HG03520 (cell line): ENCODE data around the gene TCF23.
"Not testable (repeated sequence)": the region's sequence is repeated elsewhere in the genome, so short reads cannot be mapped to it uniquely, and the experiment has no call there.

Experiments
- ATAC-seq: cut with Tn5 transposase; IDR thresholded peaks from one replicate; pipeline ENCODE4 v1.9.1; 2021; ENCODE audit warnings: mild to moderate bottlenecking, moderate library complexity; ENCODE audit not compliant: unreplicated experiment

TCF23 gene

DNA sequence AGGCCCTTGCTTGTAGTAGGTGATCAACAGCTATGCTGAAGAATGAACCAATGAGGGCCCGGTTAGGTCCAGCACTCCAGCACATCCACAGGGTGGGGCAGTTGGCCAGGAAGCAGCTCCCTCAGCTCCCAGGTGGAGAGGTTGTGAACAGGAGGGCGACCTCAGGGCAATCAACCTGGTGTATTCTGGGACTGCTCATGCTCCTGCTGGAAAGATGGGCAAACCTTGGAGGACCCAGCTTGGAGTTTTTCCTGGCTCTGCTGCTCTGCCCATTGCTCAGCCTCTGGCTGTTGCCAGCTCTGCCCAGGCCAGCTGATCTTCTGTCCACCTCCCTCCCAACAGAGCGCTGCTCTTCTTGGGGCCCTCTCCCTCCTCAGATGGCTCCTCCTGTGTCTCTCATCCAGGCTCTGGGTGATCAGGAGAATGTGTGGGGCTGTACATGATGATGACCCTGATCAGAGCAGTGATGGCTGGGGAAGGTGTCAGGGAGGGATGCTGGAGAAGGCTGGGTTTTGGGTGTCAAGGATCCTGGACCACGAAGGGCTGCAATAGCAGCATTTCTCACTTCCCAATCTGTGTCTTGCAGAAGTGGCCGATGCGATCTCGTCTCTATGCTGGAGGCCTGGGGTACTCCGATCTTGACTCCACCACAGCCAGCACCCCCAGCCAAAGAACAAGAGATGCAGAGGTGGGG lies 3.4 kb downstream of the TCF23 start:
- no peak for ATAC-seq

DNA sequence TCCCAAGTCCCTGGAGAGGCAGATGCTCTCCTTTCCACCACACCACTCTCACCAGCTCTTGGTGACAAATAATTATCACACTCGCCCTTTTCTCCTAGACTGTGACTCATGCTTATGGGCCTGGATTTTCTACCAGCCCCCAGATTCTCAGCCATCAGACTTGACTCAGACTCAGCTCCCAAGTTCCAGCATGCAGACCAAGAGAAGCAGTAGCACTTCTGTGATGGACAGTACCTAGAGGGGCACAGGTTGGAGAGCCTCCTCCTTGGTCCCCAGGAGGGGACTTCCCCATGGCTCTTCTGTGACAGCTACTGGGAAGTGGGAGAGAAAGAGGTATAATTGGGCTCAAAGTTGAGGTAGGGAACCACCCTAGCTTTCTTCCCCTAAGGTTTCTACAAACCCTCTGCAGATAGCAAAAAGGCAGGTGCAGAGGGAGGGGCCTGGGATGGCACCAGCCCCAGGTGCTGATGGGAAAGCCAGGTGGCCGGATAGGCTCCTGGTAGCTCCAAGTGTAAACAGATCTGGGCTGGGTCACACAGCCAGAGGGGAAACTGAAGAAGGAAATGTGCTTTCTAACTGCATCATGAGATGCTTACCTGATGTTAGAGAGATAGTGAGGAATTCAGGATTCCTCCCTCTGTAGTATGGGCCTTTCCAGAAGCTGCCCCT lies 4.1 kb downstream of the TCF23 start:
- ATAC-seq, result no peak

DNA sequence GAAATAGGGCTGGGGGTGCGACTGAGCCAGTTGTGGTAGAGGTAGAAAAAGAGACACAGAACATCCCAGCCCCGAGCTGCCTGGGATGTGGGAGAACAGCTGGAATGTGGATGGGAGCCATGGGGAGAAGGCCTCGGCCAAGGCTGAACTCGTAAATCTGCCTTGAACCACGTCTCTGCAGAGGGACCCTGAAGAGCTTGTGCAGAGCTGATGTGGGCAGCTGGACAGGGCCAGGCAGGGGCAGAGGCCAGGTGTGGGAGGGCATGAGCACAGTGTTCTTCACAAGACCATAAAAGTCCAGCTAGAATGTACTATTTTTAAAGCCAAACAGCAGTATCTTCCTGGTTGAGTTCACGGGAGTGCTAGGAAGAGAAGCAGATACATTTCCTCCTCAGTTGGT lies 5.7 kb downstream of the TCF23 start:
- ATAC-seq, result no peak

DNA sequence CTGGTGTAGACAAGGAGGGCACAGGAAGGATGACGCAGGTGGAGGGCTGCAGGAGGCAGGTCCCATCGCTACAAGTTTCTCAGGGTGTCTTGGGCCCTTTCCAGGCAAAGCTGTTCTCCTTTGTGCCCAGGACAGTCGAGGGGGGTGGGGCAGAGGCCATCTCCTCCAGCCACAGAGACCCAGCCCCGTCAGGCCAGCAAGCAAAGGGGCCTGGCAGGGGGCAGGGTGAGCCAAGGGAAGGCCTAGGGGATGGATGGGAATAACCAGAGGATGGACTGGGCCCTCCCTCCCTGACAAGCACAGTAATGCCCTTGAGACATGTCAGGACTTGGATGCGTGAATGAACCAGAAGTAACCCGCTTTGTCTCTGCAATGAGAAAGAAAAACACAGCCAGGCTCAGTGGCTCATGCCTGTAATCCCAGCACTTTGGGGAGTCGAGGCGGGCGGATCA lies 6.3 kb downstream of the TCF23 start:
- no peak for ATAC-seq

- ATAC-seq, result no peak
These were observed 9.7 kb downstream of the TCF23 start for GRCh38 chr2:27158468-27158867.

- no peak for ATAC-seq
These were observed 10.5 kb downstream of the TCF23 start for GRCh38 chr2:27159271-27159670.

DNA sequence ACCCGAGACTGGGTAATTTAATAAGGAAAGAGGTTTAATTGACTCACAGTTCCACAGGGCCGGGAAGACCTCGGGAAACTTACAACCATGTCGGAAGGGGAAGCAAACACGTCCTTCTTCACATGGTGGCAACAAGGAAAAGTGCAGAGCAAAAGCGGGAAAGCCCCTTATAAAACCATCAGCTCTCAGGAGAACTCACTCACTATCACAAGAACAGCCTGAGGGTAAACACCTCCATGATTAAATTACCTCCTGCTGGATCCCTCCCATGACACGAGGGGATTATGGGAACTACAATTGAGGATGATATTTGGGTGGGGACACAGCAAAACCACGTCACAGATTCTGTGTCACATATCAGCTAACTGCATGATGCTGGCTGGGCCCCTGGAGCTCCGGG lies 11.4 kb downstream of the TCF23 start:
- no peak for ATAC-seq

DNA sequence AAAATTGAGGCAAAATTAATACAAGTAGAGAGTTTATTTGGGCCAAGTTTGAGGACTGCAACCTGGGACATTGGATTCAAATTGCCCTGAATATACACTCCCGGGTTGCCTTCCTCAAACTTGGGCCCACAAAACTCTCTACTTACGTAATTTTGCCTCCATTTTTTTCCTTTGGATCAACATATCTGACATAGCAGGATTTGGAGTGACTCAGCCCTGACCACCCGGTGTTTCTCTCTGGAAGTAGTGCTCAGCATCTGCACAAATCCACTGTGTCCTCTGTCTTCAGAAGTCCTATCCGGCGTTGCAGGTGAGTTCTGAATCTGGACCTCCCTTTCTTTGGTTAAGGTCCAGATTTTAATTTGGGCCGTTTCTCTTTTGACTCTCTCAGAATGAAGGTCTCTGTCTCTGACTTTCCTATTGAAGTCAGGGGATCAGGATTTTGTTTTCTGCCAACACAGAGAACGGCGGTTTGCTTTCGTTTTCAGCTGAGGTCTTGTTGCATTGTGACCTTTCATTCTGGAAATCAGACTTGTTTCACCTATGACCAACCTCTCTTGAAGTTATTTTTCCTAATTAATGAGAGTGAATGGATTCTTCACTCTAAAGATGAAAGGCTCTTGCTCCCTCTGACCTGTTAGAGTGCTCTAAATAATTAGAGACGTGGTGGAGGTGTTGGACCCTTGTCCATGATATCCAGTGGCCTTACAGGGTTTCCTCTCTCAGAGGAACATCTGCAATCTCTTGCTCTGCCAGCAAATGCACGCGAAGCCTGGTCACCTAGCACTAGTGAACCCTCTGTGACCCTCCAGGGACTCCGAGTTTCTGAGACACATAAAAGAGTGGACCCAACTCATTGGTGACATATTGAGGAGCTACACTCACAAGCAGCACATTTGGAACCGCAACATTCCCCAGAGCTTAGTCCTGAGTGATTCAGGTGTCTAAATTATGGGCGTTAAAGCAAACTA lies 13.6 kb downstream of the TCF23 start:
- ATAC-seq, result no peak

DNA sequence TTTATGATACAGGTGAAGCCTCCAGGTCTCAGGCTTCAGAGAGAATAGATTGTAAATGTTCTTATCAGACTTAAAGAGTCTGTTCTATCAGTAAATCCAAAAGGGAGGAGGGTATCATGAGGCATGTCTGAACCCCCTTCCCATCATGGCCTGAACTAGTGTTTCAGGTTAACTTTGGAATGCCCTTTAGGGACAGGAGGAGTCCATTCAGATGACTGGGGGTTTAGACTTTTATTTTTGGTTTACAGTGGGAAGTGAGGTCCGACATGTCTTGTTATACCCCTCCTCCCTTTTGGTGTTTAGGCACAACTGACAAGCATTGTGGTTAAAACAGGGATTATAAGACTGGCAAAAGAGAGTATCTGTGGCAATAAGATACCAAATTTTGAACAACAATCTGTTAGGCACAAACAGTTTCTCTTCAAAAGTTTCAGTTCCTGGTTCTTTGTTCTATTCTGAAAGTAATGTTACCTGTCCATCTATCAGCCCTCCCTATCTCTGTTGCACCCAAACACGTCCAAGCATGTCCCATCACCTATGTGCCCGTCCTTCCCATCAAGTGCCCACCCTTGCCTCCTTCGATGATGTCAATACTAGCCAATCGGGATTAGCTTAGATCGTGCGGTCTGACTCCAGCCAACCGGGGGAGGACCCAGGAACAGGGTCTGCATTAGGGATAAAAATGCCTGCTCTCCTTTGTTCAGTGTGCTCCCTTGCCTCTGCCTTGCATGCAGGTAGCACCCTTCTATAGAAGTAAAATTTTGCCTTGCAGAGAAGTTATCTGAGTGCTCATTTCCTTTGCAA lies 16.4 kb downstream of the TCF23 start:
- no peak for ATAC-seq

DNA sequence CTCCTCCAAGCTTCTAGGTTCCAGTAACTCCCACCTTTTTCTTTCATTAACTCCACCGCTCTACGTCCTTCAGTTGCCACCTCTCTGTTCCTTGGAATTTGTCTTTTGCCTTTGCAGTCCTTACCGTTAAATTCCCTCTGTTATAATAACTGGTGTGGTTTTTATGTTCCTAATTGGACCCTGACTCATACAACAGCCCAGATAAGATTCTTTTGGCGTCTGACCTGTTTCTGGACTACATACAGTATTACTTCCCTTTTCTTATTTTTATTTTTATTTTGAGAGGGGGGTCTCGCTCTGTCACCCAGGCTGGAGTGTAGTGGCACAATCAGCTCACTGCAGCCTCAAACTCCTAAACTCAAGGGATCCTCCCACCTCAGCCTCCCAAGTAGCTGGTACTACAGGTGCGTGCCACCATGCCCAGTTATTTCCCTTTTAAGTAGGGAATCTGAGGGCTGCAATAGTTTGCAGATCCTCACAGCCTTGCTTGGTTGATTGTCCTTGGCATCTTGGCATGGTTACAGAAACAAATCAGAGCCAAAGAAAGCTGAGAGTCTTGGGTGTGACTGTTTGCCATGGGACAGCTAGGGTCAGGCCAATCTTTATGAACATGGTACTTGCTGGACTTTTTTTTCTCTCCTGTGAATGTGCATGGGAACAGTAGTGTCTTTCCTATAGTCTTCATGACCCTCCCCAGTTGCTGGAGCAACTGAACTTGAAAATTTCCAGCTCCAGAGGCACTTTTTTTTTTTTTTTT lies 22.0 kb downstream of the TCF23 start:
- no peak for ATAC-seq

- ATAC-seq, result no peak
These were observed 22.6 kb downstream of the TCF23 start for GRCh38 chr2:27171351-27171848.

GRCh38 chr2:27174638-27175037 lies 25.8 kb downstream of the TCF23 start:
- no peak for ATAC-seq

- no peak for ATAC-seq
These were observed 26.5 kb downstream of the TCF23 start for GRCh38 chr2:27175330-27175729.

DNA sequence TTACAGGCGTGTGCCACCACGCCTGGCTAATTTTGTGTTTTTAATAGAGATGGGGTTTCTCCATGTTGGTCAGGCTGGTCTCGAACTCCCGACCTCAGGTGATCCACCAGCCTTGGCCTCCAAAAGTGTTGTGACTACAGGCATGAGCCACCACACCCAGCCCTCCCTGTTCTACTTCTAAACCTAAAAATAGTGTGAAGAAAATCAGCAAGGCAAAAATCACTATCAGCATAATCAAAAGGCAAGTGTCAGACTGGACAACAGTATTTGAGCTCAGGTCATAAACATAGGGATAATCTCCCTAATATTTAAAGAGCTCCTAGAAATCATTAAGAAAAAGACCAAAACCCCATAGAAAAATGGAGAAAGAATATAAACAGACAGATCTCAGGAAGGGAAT lies 27.0 kb downstream of the TCF23 start:
- ATAC-seq, result not testable (repeated sequence)

DNA sequence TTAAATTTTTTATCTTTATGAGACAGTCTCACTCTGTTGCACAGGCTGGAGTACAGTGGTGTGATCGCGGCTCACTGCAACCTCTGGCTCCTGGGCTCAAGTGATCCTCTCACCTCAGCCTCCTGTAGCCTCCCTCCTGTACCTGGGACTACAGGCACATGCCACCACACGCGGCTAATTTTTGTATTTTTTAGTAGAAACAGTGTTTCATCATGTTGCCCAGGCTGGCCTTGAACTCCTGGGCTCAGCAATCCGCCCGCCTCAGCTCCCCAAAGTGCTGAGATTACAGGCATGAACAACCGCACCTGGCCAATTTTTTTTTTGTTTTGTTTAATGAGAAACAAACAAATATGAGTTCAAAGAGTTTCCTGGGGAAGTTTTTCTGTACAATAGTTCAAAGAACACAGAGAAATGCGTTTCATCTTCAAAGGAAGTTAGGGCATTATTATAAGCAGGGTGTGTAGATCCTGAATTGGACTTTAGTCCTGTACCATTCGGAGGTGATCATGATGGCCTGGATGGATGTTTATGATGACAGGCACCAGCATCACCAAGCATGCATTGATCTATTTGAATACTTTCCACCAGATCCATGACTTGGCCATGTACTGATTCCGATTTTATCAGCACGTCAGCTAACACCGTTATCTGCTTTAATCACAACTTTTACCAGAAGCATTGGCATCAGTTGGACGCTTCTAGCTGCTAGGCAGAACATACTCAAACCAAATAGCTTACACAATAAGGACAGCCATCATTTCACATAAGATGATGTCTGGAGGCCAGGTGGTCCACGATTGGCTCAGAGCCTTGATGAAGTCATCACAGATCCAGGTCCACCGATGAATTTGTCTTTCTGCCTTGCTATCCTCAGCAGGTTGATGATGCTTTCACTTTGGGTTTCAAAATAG lies 28.9 kb downstream of the TCF23 start:
- ATAC-seq, result no peak

GRCh38 chr2:27178469-27178868 lies 29.7 kb downstream of the TCF23 start:
- no peak for ATAC-seq

GRCh38 chr2:27179344-27180000 lies 30.7 kb downstream of the TCF23 start:
- no peak for ATAC-seq

DNA sequence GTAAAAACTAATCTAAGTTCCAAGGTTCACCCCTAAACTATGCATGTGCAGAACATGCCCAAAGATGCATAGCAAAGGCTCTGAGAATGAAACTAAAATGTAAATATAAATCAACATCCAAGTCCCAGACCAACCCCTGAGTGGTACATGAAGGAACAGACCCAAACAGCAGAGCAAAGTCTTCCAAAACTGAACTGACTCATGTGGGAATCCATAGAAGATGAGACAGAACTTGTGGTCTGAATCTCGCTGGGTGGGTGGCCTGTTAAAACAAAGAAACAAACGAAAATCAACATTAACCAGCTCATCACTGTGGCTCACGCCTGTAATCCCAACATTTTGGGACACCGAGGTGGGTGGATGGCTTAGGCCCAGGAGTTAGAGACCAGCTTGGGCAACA lies 33.5 kb downstream of the TCF23 start:
- ATAC-seq, result no peak
